GM18867 (cell line): ENCODE measurements around the gene EVC2.
"Not testable (repeated sequence)": the region's sequence is repeated elsewhere in the genome, so short reads cannot be mapped to it uniquely, and the experiment has no call there.

Experiments
- ATAC-seq: cut with Tn5 transposase; IDR thresholded peaks from one replicate; pipeline ENCODE4 v1.9.1; 2021; ENCODE audit warnings: mild to moderate bottlenecking, moderate library complexity; ENCODE audit not compliant: unreplicated experiment

The EVC2 gene

DNA sequence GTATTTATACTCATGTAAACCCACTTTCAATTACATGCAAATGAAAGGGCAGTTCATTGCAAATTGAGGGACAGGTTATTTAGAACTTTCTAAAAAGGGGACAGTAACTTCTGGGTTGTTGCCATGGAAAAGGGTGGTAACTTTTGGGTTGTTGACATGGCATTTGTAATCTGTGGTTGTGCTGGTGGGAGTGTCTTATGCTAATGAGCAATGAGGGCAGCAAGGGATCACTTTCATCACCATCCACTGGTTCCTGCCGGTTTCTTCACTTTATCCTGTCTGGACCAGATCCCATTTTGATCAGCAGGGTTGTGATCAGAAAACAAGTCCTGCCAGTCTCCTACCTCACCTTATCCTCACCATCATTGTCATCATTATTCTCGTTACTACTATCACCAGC lies 34.6 kb upstream of the EVC2 start:
- ATAC-seq: no peak

DNA sequence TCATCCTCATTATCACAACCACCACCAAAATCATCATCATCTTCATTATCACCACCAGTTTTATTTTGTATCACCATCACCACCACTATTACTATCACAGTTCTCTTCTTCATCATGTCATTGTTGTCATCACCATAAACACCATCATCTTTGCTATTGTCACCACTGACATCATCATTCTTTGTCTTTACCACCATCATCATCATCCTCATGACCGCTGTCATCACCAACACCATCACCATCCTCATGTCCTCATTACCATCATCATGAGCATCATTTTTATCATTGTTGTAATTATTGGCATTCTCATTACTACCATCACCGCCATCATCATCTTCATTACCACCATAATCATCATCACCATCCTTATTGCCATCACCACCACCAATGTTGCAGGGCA lies 34.0 kb upstream of the EVC2 start:
- ATAC-seq: no peak

DNA sequence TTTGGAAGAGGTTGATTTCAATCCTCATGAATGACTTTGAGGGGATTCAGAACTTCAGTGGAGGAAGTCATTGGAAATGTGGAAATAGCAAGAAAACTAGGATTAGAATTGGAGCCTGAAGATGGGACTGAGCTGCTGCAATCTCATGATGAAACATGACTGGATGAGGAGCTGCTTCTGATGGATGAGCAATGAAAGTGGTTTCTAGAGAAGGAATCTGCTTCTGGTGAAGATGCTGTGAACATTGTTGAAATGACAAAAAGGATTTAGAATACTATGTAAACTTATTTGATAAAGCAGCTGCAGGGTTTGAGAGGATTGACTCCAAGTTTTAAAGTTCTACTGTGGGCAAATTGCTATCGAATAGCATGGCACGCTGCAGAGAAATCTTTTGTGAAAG lies 29.7 kb upstream of the EVC2 start:
- no peak for ATAC-seq

DNA sequence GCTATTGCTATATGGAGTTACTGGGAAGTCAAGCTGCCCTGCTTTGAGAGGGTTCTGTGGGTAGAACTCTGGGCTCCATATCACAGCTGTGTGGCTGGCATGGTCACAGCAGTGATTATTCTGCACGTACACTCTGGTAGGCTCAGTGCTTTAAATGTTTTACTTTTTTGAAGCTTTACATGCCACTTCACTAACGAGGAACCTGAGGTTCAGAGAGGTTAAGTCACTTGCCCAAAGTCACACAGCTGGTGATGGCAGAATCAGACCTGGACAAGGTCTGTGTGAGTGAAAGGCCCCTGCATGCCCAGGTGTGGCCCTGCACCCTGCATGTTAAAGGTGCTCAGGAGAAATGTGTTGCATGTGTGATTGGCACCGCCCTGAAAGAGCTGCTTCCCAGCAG lies 27.1 kb upstream of the EVC2 start:
- no peak for ATAC-seq

DNA sequence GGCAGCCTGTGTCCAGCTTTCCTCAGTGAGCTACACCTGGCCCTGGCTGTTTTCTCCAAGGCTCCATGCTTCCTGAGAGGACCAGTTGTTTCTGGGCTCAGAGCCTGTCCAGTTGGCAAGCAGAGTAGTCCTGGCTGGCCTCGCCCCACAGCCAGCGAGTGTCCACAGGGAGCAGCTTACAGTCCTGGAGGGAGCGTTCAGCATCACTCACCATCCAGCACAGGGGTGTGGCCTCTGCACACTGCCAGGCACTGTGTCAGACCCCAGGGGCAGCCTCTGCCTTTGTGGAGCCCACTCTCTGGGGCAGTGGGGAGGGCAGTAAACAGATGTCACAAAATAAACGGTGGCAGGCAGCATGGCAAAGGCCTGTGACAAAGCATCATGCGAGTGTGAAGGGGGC lies 26.5 kb upstream of the EVC2 start:
- no peak for ATAC-seq

DNA sequence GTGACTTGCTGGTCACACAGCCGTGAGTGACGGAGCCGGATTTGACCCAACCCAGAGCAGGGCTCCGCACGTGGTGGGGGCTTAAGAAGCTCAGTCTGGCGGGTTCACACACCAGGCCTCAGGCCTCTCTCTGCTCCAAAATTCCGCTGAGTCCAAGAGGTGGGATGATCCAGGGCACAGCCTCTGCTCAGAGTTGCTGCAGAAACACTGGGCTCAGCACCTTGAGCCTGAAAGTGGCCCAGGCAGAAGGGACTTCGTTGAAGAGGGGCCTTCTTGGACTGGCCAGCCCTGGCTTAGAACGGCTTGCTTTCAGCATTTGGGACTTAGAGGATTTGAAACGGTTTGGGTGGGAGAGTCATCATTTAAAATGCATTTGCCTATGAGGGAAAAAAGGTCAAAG lies 23.8 kb upstream of the EVC2 start:
- no peak for ATAC-seq

DNA sequence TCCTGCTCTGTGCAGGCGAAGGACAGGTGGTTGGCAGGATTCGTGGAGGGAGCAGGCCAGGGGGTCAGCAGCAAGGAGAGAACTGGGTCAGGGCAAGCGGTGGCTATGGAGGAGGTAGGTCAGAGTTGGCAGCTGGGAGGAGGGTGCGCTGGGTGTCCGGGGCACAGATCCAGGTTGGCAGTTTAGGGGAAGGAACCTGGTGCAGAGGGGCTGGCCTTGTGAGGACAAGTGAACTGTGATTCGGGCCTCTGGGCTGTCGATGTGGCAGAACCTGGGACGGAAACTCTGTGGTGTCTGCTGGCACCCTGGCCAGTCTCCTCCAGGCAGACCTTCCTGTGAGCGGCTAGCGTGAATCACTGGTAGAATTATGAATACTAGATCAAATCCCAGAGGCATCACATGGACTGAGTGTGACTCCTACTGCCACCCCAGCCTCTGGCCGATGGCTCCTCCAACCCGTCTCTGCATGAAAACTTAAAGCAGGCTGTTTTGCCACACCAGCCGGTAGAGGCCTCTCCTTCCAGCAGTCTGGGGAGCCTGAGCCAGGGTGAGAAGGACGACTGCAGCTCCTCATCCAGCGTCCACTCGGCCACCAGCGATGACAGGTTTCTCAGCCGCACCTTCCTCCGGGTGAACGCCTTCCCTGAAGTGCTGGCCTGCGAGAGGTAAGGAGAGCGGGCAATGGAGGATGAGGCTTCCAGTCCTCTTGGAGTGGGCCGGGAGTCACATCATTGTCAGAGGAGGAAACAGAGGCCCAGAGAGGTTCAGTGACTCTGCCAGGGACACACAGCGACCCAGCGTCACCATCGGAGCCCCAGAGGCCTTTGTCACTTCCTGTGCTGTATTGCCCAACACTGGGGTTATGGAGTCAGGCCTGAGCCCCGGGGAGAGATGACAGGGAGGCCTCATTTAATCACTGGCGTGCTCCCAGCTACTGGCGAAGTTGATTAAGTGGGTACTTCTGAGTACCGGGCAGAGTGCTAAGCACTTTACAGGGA lies 22.9 kb upstream of the EVC2 start:
- no peak for ATAC-seq

DNA sequence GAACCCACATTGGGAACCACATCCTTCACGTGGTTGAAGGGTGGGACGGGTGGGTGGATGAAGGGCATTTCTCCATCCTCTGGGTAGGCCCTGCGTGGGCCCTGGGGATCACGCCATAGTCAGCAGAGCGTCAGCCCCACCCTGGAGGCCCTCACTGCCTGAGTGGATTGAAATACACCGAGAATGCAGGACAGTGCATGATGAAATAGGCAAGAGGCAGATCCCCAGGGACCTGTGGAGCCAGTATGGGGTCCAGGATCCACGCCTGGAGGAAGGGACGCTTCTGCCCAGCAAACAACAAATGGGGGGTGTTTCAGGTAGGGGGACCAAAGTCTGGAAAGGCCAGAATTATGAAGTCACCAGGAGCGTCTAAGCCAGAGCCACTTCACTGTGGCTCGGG lies 22.1 kb upstream of the EVC2 start:
- ATAC-seq: no peak

DNA sequence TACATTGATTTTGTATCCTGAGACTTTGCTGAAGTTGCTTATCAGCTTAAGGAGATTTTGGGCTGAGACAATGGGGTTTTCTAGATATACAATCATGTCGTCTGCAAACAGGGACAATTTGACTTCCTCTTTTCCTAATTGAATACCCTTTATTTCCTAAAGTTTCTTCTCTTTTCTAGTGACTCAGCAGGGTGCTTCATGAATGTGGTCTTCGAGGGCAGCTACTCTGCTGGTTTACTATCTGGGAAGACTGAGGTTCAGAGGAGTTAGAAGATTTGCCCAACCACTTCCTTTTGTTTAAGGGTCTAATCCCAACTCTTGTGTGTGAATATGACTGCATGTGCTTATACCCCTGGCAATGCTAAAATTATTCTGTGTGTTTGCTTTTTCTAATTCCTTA lies 20.1 kb upstream of the EVC2 start:
- ATAC-seq: not testable (repeated sequence)

DNA sequence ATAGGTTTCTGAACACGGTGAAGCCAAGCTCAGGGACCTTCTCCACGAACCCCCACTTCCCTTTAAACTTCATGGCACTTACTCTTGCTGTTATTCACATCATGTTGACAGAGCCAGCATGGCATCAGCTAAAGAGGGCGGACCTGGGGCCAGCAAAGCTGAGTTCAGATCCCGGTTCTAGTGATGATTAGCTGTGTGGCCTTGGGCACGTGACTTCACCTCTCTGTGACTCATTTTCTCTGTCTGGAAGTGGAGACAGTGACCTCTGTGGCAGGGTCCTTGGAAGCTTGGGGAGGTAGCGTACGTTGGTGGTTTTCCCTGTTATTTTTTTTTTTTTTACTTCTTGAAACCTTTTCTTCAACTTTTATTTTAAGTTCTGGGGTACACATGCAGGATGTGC lies 16.0 kb upstream of the EVC2 start:
- no peak for ATAC-seq

DNA sequence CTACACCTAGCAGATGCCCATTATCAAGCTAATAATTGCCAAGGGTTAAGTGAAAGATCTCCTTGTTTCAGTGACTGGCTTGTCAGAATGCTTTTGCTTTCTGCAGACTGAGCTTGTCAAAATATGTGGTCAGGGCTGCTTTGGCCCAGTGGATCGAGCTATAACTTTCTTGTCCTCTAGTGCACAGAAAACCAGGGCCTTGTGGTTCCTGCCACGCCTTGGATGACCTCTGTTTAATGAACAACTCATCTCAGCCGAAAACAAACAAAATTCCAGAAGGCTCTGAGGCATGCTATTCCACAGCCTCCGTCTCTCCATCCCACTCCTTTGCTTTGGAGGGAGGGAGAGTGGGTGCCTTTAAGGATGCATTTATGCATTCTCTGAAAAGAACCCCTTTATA lies 14.0 kb upstream of the EVC2 start:
- ATAC-seq: no peak

DNA sequence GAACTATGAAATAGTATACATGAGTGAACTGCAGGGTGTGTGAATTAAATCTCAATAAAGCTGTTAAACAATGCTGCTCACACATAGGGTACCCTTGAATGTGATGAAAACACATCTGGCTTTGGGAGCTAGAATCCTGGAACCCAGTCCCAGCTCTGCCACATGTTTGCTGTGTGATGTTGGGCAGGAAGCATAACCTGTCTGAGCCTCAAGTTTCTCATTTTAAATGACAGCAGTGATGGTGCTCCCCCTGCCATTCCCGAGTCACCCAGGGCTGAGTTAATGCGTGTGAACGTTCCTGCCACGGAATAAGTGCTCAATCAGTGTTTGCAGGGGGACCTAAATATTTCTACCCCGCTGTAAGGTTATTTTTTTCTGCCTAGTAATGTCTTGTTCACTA lies 13.6 kb upstream of the EVC2 start:
- ATAC-seq: no peak

DNA sequence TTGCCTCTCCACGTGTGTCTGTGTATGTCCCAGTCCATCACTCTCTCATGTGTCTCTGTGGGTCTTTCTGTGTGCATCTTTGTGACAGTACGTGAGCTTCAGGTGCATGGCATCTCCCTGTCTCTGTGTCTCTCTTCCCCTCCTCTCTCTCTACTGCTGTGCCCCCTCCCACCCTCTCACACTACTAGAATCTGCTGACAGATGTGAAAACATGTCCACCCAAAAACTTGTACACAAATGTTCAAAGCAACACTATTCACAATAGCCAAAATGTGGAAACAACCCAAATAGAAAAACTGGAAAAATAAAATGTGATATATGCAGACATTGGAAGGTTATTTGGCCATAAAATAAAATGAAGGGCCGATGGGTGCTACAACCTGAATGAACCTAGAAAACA lies 12.6 kb upstream of the EVC2 start:
- no peak for ATAC-seq

DNA sequence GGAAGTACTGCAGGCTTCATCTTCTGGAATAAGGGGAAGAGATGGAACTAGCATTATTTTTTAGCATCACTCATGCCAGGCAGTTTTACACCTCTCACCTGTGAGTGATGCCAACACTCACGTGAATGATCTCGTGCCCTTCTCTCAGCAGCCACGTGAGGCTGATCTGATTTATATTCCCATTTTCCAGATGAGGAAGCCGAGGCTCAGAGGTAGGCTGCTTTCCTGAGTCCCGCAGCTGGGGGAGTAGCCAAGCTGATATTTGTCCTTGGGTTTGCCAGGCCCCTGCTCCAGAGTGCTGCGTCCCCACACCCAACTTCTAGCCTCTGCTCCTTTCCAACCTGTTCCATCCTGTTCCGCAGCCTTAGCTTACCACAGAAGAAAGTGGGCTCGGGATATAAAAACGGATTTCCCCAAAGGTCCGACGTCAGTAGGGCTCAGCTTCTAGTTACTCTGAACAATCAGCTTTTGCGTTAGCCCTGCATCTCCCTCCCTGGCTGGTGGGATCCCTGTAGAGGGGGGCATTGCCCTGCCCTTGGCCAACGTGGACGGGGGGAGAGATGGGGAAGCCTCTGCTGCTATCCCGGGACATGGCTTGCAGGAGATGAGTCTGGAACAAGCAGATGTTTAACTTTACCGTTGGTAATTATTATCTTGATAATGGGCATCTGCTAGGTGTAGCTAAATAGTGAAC lies 11.9 kb upstream of the EVC2 start:
- no peak for ATAC-seq

DNA sequence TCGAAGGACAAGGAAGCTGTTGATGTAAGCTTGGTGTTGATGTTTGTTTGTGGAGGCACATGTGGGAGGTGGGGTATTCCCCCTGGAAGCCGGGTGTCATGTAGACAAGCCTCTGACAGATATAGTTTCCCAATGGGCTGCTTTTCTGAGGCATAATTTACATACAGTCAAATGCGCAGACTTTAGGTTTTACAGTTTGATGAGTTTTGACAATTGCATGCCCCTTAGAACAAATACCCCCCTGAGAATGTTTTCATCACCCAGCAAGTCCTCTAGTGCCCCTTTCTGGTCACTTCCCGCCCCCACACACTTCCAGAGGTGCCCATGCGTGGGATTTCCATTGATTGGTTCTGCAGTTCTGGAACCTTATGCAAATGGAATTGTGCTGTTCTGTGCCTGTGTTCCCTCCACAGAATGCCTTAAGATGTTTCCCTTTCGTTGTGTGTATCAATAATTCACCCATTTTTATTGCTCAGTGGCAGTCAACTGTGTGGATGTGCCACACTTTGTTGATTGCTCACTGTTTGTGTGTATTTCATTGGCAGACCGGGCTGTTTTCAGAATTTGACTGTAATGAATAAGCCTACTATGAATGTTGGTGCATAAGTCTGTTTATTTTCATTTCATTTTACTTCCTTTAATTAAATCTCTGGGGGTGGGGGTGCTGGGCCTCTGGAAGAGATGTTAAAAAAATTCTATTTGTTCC lies 11.1 kb upstream of the EVC2 start:
- no peak for ATAC-seq

DNA sequence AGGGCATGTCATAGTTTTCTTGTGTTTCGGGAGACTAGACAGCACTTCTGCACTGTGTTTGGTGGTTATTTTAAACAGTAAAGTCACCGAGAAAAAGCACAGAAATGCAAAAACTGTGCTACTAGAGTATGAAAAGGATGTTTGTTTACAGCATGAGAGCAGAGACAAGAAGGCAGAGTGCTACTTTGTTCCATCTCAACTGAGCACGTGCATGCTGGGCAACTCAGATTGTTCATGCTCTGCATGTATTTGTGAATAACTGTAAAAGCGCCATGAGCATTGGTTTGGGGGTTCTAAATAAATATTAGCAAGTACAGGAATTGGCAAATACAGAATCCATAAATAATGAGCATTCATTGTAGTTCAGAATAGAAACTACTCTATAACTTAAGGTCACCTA lies 10.1 kb upstream of the EVC2 start:
- ATAC-seq: no peak

DNA sequence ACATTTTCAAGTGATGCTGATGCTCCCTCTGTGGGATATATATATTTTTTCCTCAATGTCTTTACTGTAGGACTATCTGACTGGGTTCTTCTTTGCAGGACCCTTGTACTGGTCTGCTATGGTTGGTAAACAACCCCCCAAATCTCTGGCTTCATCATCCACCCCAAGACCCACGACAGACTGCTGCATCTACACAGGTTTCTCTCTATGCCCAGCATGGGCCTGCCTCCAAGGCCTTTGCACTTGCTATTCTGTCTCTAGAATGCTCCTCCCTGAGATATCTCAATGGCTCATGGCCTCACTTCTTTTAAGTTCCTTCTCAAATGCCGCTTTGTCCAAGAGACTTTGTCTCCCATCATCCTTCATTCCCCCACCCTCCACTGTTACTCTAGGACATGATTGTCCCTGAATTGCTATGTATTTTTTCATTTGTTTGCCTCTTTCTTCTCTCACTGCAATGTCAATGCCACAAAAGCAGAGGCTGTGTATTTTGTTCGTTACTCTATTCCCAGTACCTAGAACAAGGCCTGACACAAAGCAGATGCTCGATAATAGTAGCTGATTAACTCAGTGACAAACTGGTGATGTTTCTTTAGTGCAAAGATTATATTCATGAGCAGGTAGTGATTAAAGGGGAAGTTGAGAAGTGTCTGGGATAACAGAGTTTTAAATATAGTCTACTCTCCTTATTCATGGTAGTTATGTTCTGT lies 9.2 kb upstream of the EVC2 start:
- ATAC-seq: no peak

DNA sequence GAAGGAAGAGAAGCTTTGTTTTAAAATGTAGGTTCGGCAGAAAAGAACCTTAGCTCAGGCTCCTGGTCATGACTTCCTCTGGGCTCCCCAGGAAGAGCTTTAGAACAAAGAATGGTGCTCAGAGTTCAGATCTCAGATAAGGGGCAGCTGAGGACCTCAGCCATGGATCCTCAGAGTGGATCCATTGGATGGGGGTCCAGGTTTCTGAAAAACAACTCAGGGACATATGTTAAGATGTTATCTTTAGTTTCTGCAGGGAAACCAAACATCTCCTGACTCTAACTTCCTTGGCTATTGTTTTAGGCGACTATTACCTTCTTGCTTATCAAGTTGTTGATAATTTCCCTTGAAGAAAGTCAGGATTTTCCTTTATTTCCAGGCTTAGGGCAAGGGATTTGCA lies 8.0 kb upstream of the EVC2 start:
- no peak for ATAC-seq

DNA sequence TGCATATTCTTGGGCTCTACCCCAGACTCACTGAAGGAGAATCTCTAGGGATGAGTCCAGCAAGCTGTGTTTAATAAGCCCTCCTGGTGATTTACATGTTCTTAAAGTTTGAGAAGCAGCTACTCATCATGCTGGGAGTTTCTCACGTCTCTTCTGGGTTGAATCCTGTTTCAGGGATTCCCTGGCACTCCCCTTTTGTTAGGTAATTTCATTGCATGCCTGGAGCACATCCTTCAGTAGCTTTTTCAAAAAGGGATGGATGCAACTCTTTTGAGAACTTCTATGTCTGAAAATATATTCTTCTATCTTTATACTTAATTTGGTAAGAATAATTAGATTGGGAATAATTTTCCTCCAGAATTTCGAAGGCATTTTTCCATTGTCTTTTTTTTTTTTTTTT lies 7.0 kb upstream of the EVC2 start:
- no peak for ATAC-seq

DNA sequence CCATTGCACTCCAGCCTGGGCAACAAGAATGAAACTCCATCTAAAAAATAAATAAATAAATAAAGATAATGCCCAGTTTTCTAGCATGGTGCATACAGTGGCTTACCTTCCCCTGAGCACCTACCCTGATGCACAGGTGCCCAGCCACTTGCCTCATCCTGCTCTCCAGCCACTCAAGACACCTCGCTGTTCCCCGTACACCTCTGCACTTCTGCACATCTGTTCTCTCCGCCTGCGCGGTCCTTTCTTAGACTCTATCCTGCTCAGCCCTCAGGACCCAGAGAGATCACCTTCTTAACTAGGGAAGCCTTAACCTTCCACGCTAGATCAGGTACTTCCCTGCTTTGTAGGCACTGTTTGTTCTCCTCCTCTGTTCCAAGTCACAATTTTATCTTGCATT lies 5.5 kb upstream of the EVC2 start:
- ATAC-seq: no peak

DNA sequence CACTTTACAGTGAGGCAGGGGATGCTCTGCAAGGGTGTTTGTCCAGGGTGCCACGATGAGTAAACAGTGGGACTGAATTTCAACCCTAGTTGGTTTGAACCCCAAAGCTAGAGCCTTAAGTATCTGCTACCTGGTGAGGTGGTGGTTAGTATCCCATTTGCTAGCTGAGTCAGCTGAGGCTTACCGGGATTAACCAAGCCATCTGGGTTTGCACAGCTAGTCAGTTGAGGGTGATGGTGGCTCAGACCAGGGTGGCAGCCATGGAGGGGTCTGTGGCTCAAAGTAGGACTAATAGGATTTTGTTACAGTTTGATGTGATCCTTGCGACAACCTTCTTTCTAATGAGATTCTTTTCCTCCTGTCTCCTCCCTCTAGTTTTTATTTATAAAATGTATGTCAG lies 4.6 kb upstream of the EVC2 start:
- ATAC-seq: no peak
